ENCODE measurements around the gene MAP3K12. TPM values are rescaled to one million over a fixed set of nuclear protein-coding genes. Genes with fewer than 3 reads are reported as not detected.
A peak's percentile ranks its signal among the peaks of the same experiment; 100 is the strongest.

The MAP3K12 gene
- total RNA-seq, 3 donors from 2014 or later: 3.2 to 18.8 (median 8.9) TPM

DNA sequence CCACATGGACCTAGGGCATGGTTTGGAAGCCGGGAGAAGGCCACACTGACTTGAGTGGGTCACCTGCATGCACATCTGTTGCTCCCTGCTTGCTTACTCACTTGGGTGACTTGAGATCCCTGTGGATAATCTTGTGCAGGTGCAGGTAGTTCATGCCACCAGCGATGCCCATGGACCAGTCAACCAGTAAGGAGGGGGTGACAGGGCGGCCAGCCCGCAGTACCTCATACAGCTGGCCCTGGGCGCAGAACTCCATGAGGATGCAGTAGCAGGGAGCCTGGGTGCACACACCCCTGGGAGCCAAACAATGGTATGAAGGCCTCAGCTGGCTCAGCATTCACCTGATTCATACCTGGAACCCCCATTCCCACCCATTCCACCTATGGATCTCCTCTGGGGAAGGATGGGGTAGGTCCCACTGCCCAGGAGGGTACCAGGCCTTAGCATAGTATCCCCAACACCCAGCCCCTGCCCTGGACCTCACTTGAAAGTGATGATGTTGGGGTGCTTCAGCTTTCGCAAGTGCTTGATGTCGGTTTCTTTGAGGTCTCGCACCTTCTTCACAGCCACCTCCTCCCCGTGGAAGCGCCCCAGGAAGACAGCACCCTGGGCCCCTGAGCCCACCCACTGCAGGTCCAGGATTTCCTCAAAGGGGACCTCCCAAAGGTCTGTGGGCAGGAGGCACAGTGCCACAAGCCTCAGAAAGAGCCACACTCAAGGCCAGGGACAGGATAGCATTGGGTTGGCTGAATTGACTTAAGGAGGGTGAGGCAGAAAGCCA, 13.1 kb downstream of the MAP3K12 start:
- DNase-seq (peak in 2 of 3 donors; percentile 30 to 38), ATAC-seq (no peak)
- Histone ChIP-seq H3K36me3 (ENCODE audit: low read depth) (no peaks in the 10 kb centered on the region), H3K4me1 (ENCODE audit: low read depth) (peaks cover 13% of the 10 kb centered on the region), H3K9me3 (no peaks in the 10 kb centered on the region), H3K4me3 (no peak overlapping the region)
- intact Hi-C loops (cut with DNase I, micrococcal nuclease): no loop called here
- TF ChIP-seq CTCF (IDR thresholded peaks at IDR 0.05): no peak

- ATAC-seq (peak; percentile 69), DNase-seq (peak in 2 of 3 donors; percentile 25 to 34)
- H3K36me3 ChIP-seq (ENCODE audit: low read depth): no peaks in the 10 kb centered on the region
- no peak for TF ChIP-seq CTCF (IDR thresholded peaks at IDR 0.05)
- peaks cover 13% of the 10 kb centered on the region for H3K4me1 ChIP-seq (ENCODE audit: low read depth)
- intact Hi-C loops (cut with DNase I, micrococcal nuclease): no loop called here
- H3K9me3 ChIP-seq: no peaks in the 10 kb centered on the region
- H3K4me3 ChIP-seq: no peak overlapping the region
Measured at GRCh38 chr12:53484686-53485575, 14.3 kb downstream of the MAP3K12 start.

DNA sequence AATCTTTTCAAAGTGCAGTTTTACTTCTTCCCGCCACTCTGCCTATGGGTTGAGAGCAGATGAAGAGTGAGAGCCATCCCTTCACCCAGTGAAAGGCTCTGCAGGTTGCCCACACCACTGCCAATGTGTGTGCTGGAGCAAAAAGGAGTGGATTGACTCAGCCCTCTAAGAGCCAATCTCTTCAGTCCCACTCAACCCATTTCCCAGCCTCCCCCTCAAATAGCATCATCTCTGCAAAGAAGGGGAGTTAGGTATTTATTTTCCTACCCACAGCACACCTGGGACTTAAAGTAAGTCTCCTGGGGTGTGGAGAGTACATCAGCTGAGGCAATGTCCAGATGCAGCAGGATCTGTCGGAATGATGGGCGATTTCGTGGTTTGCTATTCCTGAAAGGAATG, 15.3 kb downstream of the MAP3K12 start:
- Histone ChIP-seq H3K4me3 (no peak overlapping the region), H3K36me3 (ENCODE audit: low read depth) (no peaks in the 10 kb centered on the region)
- no peak for ATAC-seq

DNA sequence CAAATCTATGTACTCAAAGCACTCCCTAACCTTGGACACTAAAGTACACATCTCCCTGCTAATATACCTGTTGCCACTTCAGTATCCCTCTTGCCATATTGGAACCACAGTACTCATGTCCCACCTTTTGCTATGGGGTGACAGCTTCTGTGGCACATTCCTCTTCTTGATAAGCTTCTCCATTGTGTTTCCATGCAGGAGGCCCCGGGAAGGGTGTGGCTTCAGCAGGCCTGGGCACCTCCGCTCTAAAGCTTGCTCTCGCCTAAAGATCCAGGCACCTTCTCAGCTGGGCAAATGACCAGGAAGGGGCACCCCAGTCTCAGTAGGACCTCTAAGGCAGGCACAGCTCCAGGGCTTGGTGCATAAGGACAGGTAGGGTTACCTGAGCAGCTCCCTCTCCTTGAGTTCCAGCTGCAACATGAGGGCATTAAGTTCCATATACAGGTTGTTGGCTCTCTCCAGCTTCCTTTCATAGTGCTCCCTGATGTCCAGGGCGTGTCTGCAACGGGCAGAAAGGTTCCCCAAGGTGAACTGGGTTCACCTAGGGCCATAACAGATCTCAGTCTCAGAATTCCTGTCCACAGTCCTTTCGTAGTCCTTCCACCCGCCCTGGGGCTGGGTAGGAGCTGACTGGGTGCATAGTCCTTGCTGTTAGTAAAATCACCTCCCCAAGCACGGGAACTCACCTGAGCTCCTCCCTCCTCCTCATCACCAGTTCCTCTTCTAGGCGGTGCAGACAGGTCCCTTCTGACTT, 15.9 kb downstream of the MAP3K12 start:
- no peak for TF ChIP-seq CTCF (IDR thresholded peaks at IDR 0.05)
- Histone ChIP-seq H3K9me3 (no peaks in the 10 kb centered on the region), H3K4me1 (ENCODE audit: low read depth) (peaks cover 13% of the 10 kb centered on the region), H3K36me3 (ENCODE audit: low read depth) (no peaks in the 10 kb centered on the region), H3K4me3 (no peak overlapping the region)
- peak in 2 of 3 donors; percentile 55 to 61 for DNase-seq
- peak; percentile 76 for ATAC-seq
- intact Hi-C loops (cut with DNase I, micrococcal nuclease): no loop called here

More for the DNA sequence above, 15.3 kb downstream of the MAP3K12 start:
- Histone ChIP-seq H3K4me1 (ENCODE audit: low read depth) (peaks cover 13% of the 10 kb centered on the region), H3K9me3 (no peaks in the 10 kb centered on the region)
- intact Hi-C loops (cut with DNase I, micrococcal nuclease): no loop called here
- no peak for TF ChIP-seq CTCF (IDR thresholded peaks at IDR 0.05)
- no peak for DNase-seq

GRCh38 chr12:53482626-53483168, 16.6 kb downstream of the MAP3K12 start:
- Histone ChIP-seq H3K4me1 (ENCODE audit: low read depth) (peaks cover 13% of the 10 kb centered on the region), H3K9me3 (no peaks in the 10 kb centered on the region), H3K36me3 (ENCODE audit: low read depth) (no peaks in the 10 kb centered on the region), H3K4me3 (no peak overlapping the region)
- intact Hi-C loops (cut with DNase I, micrococcal nuclease): no loop called here
- no peak for ATAC-seq
- TF ChIP-seq CTCF (IDR thresholded peaks at IDR 0.05): no peak
- no peak for DNase-seq

Measured in mucosa of descending colon (tissue), 3 donors.